ENCODE measurements around the gene STT3A. TPM values are rescaled to one million over a fixed set of nuclear protein-coding genes. Genes with fewer than 3 reads are reported as not detected.

STT3A gene
- total RNA-seq, 1 experiment from 2014 or later, result 229 TPM

- POLR2A ChIA-PET, result no interaction called here
- CTCF ChIA-PET, result no interaction called here
- BruUV-seq (replicated peaks), result no TSS peak
- Histone ChIP-seq H3K4me1 (ENCODE audit: control insufficient read depth, insufficient read depth, low read length) (peaks cover 16% of the 10 kb centered on the region), H3K27ac (ENCODE audit: low read length) (peak overlapping the region; percentile 87), H3K4me3 (ENCODE audit: low read depth in 2 of 2, low read length in 2 of 2) (peak overlapping the region; percentile 67 to 74), H3K9me3 (ENCODE audit: control insufficient read depth, insufficient read depth, low read depth, low read length) (no peaks in the 10 kb centered on the region), H3K27me3 (ENCODE audit: control insufficient read depth, insufficient read depth, low read length) (no peaks in the 10 kb centered on the region), H3K36me3 (ENCODE audit: control insufficient read depth, insufficient read depth, low read length) (peaks cover 22% of the 10 kb centered on the region)
- intact Hi-C loops (cut with micrococcal nuclease; ENCODE audit: unreplicated experiment) (loop anchor here (5.0 kb wide), 1 partner anchor 245 kb away; no protein-coding TSS in a partner anchor), in situ Hi-C loops (cut with HindIII; ENCODE audit: low pct_unique_long_range_greater_than_20kb, low sequenced_read_pairs) (no loop called here)
- TF ChIP-seq SIN3A (IDR thresholded peaks at IDR 0.05; ENCODE audit: borderline replicate concordance, insufficient read depth, low read depth, low read length), result no peak
- TF ChIP-seq, protein P1, sequence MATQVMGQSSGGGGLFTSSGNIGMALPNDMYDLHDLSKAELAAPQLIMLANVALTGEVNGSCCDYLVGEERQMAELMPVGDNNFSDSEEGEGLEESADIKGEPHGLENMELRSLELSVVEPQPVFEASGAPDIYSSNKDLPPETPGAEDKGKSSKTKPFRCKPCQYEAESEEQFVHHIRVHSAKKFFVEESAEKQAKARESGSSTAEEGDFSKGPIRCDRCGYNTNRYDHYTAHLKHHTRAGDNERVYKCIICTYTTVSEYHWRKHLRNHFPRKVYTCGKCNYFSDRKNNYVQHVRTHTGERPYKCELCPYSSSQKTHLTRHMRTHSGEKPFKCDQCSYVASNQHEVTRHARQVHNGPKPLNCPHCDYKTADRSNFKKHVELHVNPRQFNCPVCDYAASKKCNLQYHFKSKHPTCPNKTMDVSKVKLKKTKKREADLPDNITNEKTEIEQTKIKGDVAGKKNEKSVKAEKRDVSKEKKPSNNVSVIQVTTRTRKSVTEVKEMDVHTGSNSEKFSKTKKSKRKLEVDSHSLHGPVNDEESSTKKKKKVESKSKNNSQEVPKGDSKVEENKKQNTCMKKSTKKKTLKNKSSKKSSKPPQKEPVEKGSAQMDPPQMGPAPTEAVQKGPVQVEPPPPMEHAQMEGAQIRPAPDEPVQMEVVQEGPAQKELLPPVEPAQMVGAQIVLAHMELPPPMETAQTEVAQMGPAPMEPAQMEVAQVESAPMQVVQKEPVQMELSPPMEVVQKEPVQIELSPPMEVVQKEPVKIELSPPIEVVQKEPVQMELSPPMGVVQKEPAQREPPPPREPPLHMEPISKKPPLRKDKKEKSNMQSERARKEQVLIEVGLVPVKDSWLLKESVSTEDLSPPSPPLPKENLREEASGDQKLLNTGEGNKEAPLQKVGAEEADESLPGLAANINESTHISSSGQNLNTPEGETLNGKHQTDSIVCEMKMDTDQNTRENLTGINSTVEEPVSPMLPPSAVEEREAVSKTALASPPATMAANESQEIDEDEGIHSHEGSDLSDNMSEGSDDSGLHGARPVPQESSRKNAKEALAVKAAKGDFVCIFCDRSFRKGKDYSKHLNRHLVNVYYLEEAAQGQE (IDR thresholded peaks at IDR 0.05; ENCODE audit: insufficient read depth in 1 of 2, low read depth in 2 of 2, low read length in 1 of 2), result no peak
- TF ChIP-seq TCF7L2 (IDR thresholded peaks at IDR 0.05; ENCODE audit: low read depth, low read length), result no peak
- TF ChIP-seq POLR2AphosphoS5 (IDR thresholded peaks at IDR 0.05; ENCODE audit: low read depth, low read length), result no peak
- no peak for TF ChIP-seq CTCF (IDR thresholded peaks at IDR 0.05)
- ATAC-seq (no peak), DNase-seq (ENCODE audit: low read depth, low spot score) (no peak)
Measured at GRCh38 chr11:125627236-125627910, 34.7 kb downstream of the STT3A start.

DNA sequence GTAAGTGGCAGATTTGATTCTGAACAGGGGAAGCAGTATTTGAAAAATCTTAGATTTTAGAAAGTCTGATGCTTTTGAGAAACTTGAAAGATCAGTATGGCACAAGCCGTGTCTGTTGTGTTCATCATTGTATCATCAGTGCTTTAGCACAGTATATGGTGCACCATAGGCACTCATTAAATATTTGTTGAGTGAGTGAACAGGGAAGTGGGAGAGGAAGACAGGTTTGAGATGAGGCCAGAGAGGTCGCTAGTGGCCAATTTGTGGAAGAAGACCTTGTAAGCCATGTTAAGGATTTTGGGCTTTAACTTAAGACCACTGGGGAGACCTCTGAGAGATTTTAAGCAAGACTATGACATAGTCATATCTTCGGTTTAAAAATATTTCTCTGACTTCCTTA lies 45.2 kb downstream of the STT3A start:
- ChIA-PET CTCF (no interaction called here), POLR2A (no interaction called here)
- BruUV-seq (replicated peaks), result no TSS peak
- no peaks in the 10 kb centered on the region for H3K4me1 ChIP-seq (ENCODE audit: control insufficient read depth, insufficient read depth, low read length)
- no peak overlapping the region for H3K27ac ChIP-seq (ENCODE audit: low read length)
- in situ Hi-C loops (cut with HindIII; ENCODE audit: low pct_unique_long_range_greater_than_20kb, low sequenced_read_pairs) (no loop called here), intact Hi-C loops (cut with micrococcal nuclease; ENCODE audit: unreplicated experiment) (no loop called here)
- TF ChIP-seq, protein P1 (IDR thresholded peaks at IDR 0.05; ENCODE audit: insufficient read depth in 1 of 2, low read depth in 2 of 2, low read length in 1 of 2), result no peak
- no peak for TF ChIP-seq POLR2AphosphoS5 (IDR thresholded peaks at IDR 0.05; ENCODE audit: low read depth, low read length)
- 0 out of 2 replicates have a peak, but pooled peaks have one; percentile 13 for TF ChIP-seq CTCF (IDR thresholded peaks at IDR 0.05)
- no peak for TF ChIP-seq TCF7L2 (IDR thresholded peaks at IDR 0.05; ENCODE audit: low read depth, low read length)
- TF ChIP-seq SIN3A (IDR thresholded peaks at IDR 0.05; ENCODE audit: borderline replicate concordance, insufficient read depth, low read depth, low read length), result no peak
- no peak overlapping the region for H3K4me3 ChIP-seq (ENCODE audit: low read depth in 2 of 2, low read length in 2 of 2)
- peaks cover 45% of the 10 kb centered on the region for H3K36me3 ChIP-seq (ENCODE audit: control insufficient read depth, insufficient read depth, low read length)
- peak; percentile 60; the same call in 1 of the 2 replicates for ATAC-seq
- no peak for DNase-seq (ENCODE audit: low read depth, low spot score)
- no peaks in the 10 kb centered on the region for H3K9me3 ChIP-seq (ENCODE audit: control insufficient read depth, insufficient read depth, low read depth, low read length)
- no peaks in the 10 kb centered on the region for H3K27me3 ChIP-seq (ENCODE audit: control insufficient read depth, insufficient read depth, low read length)
